ENCODE results near the gene RAB27B.
A peak's percentile ranks its signal among the peaks of the same experiment; 100 is the strongest.
"Not testable (repeated sequence)": the region's sequence is repeated elsewhere in the genome, so short reads cannot be mapped to it uniquely, and the experiment has no call there.

The RAB27B gene

GRCh38 chr18:54828281-54828881 is at the start of gene RAB27B:
RAB27B (plus strand) TSS chr18:54828477; CDS start chr18:54877586, 49,109 bp downstream.
- peak; percentile 55 to 65 for DNase-seq

- no peak for DNase-seq
Observed at GRCh38 chr18:54780285-54780861, 47.9 kb upstream of the RAB27B start.

- no peak for DNase-seq
Observed at GRCh38 chr18:54780970-54781369, 47.3 kb upstream of the RAB27B start.

- DNase-seq = no peak
Observed at GRCh38 chr18:54783139-54783538, 45.1 kb upstream of the RAB27B start.

GRCh38 chr18:54786206-54786605 is 42.1 kb upstream of the RAB27B start:
- DNase-seq = no peak

GRCh38 chr18:54787121-54787520 is 41.2 kb upstream of the RAB27B start:
- DNase-seq = no peak

- no peak for DNase-seq
Observed at GRCh38 chr18:54787616-54788015, 40.7 kb upstream of the RAB27B start.

GRCh38 chr18:54790109-54790508 is 38.2 kb upstream of the RAB27B start:
- DNase-seq = no peak

- DNase-seq = no peak
Observed at GRCh38 chr18:54791657-54792056, 36.6 kb upstream of the RAB27B start.

- no peak for DNase-seq
Observed at GRCh38 chr18:54792079-54792478, 36.2 kb upstream of the RAB27B start.

GRCh38 chr18:54794823-54795222 is 33.5 kb upstream of the RAB27B start:
- no peak for DNase-seq

- no peak for DNase-seq
Observed at GRCh38 chr18:54798186-54798585, 30.1 kb upstream of the RAB27B start.

- no peak for DNase-seq
Observed at GRCh38 chr18:54801374-54801773, 26.9 kb upstream of the RAB27B start.

- DNase-seq = no peak
Observed at GRCh38 chr18:54802178-54802577, 26.1 kb upstream of the RAB27B start.

GRCh38 chr18:54802686-54803395 is 25.4 kb upstream of the RAB27B start:
- no peak for DNase-seq

- DNase-seq = peak in 1 of 2 donors; percentile 17
Observed at GRCh38 chr18:54805571-54806334, 22.5 kb upstream of the RAB27B start.

- DNase-seq = no peak
Observed at GRCh38 chr18:54806526-54806925, 21.8 kb upstream of the RAB27B start.

GRCh38 chr18:54807303-54807702 is 21.0 kb upstream of the RAB27B start:
- DNase-seq = no peak

- not testable (repeated sequence) for DNase-seq
Observed at GRCh38 chr18:54810662-54811061, 17.6 kb upstream of the RAB27B start.

GRCh38 chr18:54812885-54813284 is 15.4 kb upstream of the RAB27B start:
- DNase-seq = peak in 1 of 2 donors; percentile 29

- no peak for DNase-seq
Observed at GRCh38 chr18:54813305-54813704, 15.0 kb upstream of the RAB27B start.

GRCh38 chr18:54813977-54814565 is 14.2 kb upstream of the RAB27B start:
- no peak for DNase-seq

GRCh38 chr18:54815086-54815485 is 13.2 kb upstream of the RAB27B start:
- DNase-seq = no peak
